Medulla oblongata (tissue), 1 donor: Measurements from ENCODE around the gene SLC25A33.
A peak's percentile ranks its signal among the peaks of the same experiment; 100 is the strongest.
"Not testable (repeated sequence)": the region's sequence is repeated elsewhere in the genome, so short reads cannot be mapped to it uniquely, and the experiment has no call there.

ENCODE experiments used
- DNase-seq: peaks from one replicate; pipeline ENCODE4 v3.0.0-alpha.2; 2015; ENCODE audit errors: extremely low spot score

The SLC25A33 gene, protein sequence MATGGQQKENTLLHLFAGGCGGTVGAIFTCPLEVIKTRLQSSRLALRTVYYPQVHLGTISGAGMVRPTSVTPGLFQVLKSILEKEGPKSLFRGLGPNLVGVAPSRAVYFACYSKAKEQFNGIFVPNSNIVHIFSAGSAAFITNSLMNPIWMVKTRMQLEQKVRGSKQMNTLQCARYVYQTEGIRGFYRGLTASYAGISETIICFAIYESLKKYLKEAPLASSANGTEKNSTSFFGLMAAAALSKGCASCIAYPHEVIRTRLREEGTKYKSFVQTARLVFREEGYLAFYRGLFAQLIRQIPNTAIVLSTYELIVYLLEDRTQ

GRCh38 chr1:9539165-9539828 lies at the start of gene SLC25A33:
TSS of gene SLC25A33 (plus strand) at chr1:9539465. CDS start at chr1:9539692, 227 bp downstream.
- peak; percentile 99 for DNase-seq

- DNase-seq = peak; percentile 91
Measured at GRCh38 chr1:9490605-9491339, 48.5 kb upstream of the SLC25A33 start.

- no peak for DNase-seq
Measured at GRCh38 chr1:9493326-9493725, 45.9 kb upstream of the SLC25A33 start.

GRCh38 chr1:9494936-9495758 lies 44.1 kb upstream of the SLC25A33 start:
- DNase-seq = peak; percentile 42

- no peak for DNase-seq
Measured at GRCh38 chr1:9495854-9496374, 43.4 kb upstream of the SLC25A33 start.

- no peak for DNase-seq
Measured at GRCh38 chr1:9500756-9501754, 38.2 kb upstream of the SLC25A33 start.

- DNase-seq = peak; percentile 46
Measured at GRCh38 chr1:9503001-9503675, 36.1 kb upstream of the SLC25A33 start.

GRCh38 chr1:9505143-9505542 lies 34.1 kb upstream of the SLC25A33 start:
- no peak for DNase-seq

- no peak for DNase-seq
Measured at GRCh38 chr1:9506901-9507300, 32.4 kb upstream of the SLC25A33 start.

DNA sequence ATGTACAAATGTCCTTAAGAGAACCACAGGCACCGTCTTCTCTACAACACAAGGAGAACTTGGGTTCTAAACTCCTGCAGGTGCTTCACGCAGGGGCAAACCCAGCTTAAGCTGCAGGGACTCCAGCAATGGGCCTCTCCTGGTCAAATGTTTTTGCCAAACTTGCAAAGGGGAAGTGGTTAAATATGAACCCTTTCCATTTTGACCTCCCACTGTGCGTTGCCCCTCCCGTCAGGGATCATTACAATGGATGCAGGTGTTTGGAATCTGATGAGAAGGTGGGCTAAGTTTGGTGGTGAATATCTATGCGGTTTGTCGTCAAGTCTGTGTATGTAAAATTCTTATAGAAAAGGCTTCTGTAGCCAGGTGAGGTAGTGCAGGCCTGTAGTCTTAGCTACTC lies 29.1 kb upstream of the SLC25A33 start:
- no peak for DNase-seq

DNA sequence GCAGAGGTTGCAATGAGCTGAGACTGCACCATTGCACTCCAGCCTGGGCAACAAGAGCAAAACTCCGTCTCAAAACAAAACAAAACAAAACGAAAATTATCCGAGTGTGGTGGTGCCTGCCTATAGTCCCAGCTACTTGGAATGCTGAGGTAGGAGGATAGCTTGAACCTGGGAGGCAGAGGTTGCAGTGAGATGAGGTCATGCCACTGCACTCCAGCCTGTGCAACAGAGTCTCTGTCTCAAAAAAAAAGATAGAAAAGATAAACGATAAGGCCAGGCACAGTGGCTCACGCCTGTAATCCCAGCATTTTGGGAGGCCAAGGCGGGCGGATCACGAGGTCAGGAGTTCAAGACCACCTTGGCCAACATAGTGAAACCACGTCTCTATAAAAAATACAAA lies 23.7 kb upstream of the SLC25A33 start:
- not testable (repeated sequence) for DNase-seq

DNA sequence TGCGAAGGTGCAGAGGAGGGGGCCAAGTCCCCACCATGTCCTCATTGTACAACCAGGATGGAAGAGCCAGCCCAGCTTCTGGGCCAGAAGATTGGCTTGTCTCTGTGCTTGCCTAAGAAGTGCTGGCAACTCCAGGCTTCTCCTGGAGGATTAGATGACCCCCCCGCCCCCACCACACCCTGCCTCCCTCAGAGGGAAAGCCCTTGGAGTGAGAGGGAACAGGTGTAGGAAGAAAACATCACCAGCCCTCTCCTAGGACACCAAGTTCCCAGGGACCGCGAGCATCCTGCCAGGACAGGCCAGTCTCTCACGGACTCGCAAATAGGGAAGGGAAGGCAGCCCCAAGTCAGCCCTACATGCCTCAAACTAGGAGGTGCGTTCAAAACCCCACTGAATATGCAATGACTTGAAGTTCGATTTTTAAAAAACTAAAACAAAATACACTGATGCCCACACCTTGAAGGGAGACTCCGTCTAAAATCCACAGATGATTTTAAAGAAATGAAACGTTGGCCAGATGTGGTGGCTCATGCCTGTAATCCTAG lies 20.7 kb upstream of the SLC25A33 start:
- DNase-seq = no peak

- no peak for DNase-seq
Measured at GRCh38 chr1:9520411-9520810, 18.9 kb upstream of the SLC25A33 start.

DNA sequence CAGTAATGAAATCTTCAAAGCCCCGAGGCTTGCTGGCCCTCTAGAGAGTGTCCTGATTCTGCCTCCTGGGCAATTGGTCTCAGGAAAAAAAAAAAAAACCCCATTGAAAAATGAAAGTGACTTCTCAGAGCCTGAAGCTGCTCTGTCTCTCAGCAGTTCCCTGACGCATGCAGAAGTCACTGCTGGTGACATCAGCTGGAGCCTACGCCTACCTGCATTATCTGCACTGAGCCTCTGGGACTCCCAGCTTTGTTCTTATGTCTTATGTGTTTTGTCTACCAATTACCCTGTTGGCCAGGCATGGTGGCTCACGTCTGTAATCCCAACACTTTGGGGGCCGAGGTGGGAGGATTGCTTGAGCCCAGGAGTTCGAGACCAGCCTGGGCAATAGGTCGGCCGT lies 10.1 kb upstream of the SLC25A33 start:
- peak; percentile 63 for DNase-seq

DNA sequence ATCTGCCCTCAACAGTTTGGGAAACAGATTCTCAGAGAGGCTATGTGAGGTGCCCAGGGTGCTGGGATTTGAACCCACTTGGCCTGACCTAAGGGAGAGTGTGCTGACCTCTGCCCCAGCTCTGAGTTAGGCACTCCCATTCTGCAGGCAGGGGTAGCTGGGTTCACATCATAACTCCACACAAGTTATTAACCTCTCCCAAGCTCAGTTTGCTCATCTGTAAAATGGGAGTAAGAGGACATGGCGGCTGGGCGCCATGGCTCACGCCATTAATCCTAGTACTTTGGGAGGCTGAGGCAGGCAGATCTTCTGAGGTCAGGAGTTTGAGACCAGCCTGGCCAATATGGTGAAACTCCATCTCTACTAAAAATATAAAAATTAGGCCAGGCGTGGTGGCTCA lies 8.9 kb upstream of the SLC25A33 start:
- DNase-seq = no peak

- DNase-seq = no peak
Measured at GRCh38 chr1:9534953-9535352, 4.3 kb upstream of the SLC25A33 start.

DNA sequence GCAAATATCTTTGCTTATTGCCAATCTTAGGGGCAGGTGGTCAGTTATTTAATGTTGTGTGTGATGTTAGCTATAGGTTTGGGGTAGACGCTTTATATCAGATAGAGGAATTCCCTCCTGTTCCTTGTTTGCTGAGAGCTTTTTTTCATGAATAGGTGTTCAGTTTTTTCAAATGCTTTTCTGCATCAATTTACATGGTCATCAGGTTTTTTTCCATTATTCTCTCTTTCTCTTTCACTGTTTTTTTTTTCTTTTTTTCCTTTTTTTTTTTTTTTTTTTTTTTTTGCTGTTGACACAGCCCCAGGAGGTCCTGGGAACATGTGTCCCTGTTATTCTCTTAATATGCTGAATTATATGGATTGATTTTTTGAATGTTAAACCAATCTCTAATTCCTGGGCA lies 3.0 kb upstream of the SLC25A33 start:
- no peak for DNase-seq

- DNase-seq = no peak
Measured at GRCh38 chr1:9537863-9538668, 1.2 kb upstream of the SLC25A33 start.
